Left ventricle myocardium superior (tissue), 1 donor: ENCODE results near the gene NUDT8. TPM values are rescaled to one million over a fixed set of nuclear protein-coding genes. Genes with fewer than 3 reads are reported as not detected.

Source experiments
- ATAC-seq: fragments of 200-7000 bp; cut with Tn5 transposase; one replicate; pipeline ENCODE4 v1.9.1; 2020; ENCODE audit warnings: mild to moderate bottlenecking, moderate library complexity
- DNase-seq: peaks from one replicate; pipeline ENCODE4 v3.0.0-alpha.2; 2020
- intact Hi-C: fragments of 100-400 bp; cut with micrococcal nuclease; formaldehyde crosslinking; loops from one replicate; pipeline ENCODE4 v1.11.0; 2022
- long read RNA-seq: library from polyadenylated mRNA; unstranded; transcript quantifications from one replicate; pipeline ENCODE4 v2.0.0, GENCODE V29; 2021
- total RNA-seq: library from RNA; stranded (reverse); fragmentation: NEBNext Ultra II Directional; extraction: Animal tissue kit (Norgen Biotek cat#: 25700); gene quantifications from one replicate; pipeline ENCODE4 v1.2.1, GENCODE V29; 2021
- donor health status: DM: no; HTN: yes; CAD: no; lungs with severe emphysema.

NUDT8 gene
- 106 TPM for total RNA-seq
- long read RNA-seq, transcript NUDT8-201 (3 exons, 809 nt), result minor isoform, 20 of 117 reads
- long read RNA-seq, transcript NUDT8-202 (4 exons, 728 nt), result major isoform, 80 of 117 reads
- long read RNA-seq, partial matches to known transcripts, result 2 of 117 reads
- long read RNA-seq, other reads (novel, unspliced or antisense), result 14 of 117 reads

- intact Hi-C loops, result no loop called here
- ATAC-seq, result peak; percentile 74
- DNase-seq, result peak; percentile 94
Measured at GRCh38 chr11:67629386-67630227, at the start of gene NUDT8. Gene NUDT8 (minus strand): TSS chr11:67629937. CDS start chr11:67629911, 26 bp downstream.

DNA sequence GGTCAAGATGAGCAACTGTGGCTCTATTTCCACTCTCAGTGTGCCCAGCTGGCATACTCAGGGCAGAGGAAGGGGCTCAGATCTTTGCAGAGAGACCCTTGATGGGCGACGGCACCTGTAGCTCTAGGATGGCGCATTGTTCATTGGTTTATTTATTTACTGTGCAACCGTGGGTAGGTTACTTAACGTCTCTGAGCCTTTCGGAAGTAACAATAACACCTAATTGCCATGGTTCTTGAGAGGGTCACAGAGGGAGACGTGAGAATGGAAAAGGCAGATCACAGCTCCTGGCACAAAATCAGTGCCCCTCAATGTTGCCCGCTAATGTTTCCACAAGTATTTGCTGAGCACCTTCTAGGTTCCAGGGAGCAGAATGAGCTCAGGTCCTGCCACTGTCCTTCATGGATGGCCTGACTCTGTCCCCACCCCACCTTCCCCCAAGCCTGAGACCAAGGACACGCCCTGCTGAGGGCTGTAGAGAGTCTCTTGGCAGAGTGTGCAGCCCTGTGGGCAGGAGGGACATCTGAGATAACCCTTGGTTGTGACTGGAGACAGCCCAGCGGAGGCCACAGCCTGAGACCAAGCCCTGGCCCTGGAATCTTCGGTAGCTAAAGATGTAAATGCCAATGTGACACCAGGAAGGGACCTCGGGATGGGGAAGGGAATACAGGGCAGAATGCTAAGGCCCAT lies 45.5 kb upstream of the NUDT8 start:
- no peak for ATAC-seq
- intact Hi-C loops, result no loop called here
- DNase-seq, result no peak

GRCh38 chr11:67674442-67674871 lies 44.7 kb upstream of the NUDT8 start, which contains the start of gene ALDH3B2:
Gene ALDH3B2 (minus strand): TSS chr11:67674623. CDS start chr11:67666935, 7,688 bp downstream.
- no peak for ATAC-seq
- intact Hi-C loops, result no loop called here
- no peak for DNase-seq

GRCh38 chr11:67673902-67674301 lies 44.2 kb upstream of the NUDT8 start:
- intact Hi-C loops, result no loop called here
- DNase-seq, result no peak
- no peak for ATAC-seq

GRCh38 chr11:67673358-67673757 lies 43.6 kb upstream of the NUDT8 start:
- intact Hi-C loops, result no loop called here
- no peak for ATAC-seq
- DNase-seq, result no peak

- DNase-seq, result no peak
- intact Hi-C loops, result no loop called here
- no peak for ATAC-seq
Measured at GRCh38 chr11:67671211-67671520, 41.4 kb upstream of the NUDT8 start.

DNA sequence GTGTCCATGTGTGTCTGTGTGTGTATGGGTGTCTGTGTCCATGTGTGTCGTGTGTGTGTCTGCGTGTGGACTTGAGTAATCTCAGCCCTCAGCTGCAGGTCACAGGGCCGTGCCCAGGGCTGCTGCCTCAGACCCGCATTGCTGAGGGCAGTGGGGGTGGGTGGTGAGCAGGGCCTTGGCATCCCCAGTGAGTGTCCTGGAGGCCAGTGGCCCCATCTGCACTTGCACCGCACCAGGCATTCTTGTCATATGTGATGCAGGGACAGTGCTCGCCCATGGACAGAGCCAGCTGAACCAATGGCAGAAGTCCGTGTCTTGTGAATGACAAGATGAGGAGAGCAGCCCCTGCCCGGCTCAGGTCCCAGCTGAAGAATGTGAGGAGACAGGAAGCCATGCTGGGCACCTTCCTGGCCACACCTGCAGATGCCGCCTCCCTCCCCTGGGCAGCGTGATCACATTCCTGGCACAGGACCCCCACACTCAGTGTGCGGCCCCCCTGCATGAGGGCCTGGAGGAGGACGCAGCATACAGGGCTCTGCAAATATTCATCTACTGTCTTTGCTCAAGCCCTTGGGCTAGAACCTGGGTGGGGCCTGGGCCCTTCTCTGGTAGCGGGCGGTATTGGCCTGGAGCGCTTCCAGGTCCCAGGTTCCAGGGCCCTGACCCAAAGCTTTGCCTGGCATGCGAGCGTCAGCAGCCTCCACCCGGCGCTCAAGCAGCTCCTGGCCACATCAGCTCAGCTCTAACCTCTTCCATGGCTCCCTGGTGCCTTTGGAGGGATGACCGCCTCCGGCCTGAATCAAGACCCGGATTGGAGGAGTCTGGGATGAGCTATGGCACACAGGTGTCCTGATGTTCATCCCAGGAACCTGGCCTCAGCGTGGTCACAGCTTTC lies 40.8 kb upstream of the NUDT8 start:
- ATAC-seq, result no peak
- DNase-seq, result no peak
- intact Hi-C loops, result no loop called here

DNA sequence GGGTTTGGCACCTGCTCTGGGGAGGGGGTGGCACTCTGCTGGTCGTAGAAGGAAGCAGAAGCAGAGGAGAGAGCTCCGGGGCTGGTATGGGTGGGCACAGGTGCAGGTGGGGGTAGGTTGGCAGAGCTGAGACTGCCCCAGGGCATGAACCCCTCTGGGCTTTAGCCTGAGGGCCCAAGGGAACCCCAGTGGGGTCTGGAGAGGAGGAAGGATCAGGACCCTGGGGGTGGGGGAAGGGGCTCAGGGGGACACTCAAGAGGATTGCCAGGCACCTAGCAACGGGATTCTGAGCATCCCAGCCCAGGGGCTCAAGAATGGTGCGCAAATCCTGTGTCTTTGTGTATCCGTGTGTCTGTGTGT lies 38.4 kb upstream of the NUDT8 start:
- intact Hi-C loops, result no loop called here
- ATAC-seq (no peak), DNase-seq (no peak)

DNA sequence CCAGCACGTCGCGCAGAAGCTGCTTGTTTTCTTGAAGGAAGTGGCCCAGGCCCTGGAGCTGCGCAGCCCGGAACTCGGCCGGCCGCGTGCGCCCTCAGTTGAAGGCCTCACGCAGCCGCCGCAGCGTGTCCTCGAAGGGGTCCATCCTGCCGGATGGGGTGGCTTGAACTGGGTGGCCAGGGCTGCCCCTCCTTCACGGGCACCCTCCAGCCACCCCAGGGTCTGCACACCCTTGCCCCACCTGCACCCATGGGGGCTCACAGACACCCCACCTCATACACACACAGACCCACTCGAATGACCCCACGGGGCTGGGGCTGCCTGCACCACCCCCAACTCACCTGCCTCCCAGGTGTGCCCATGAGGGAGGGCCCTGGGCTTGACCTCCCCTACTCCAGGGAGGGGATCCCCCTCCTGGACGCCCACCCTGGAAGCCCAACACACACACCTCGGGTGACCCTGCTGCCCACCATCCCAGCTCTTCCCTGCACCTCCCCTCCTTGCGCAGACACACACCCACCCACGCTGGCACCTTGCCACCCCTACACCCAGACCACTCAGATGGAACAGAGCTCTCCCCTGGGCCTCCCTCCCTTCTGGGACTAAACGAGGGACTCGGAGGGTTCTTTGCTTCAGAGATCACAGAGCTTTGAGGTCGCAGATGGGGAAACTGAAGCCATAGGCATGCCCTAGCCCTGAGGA lies 37.9 kb upstream of the NUDT8 start:
- intact Hi-C loops, result no loop called here
- ATAC-seq (no peak), DNase-seq (no peak)

DNA sequence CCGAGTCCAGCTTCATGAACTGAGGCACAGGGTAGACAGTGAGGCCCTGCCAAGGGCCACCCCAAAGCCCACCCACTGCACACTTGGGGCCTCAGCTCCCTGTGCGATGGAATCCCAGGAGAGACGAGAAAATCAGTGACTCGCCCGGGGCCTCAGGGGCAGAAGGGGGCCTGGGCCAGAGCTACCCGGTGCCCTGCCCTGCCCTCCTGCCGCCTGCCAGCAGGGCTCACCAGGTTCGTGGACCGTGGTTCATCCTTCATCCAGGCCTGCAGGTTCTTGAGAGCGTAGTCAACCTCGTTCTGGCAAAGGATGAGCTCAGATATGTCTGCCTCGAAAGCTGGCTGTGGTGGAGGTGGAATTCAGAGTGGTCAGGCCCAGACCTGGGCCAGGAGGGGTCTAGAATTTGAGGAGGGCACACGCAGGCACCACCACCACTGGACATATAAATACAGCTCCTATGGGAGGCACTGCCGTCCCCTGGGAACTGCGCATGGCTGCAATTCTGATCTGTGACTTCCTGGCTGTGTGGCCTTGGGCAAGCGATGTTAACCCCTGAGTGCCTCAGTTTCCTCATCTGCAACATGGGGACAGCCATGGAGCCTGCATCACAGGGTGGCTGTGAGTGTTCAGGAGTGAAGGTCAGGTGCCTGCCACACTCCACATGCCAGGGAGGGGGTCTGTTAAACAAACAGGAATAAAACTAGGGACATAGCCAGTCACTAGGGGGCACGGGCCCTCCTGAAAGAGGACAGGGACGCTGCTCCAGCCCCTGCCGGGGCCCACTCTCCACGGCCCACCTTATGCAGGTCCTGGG lies 37.1 kb upstream of the NUDT8 start:
- intact Hi-C loops, result no loop called here
- ATAC-seq (no peak), DNase-seq (no peak)

DNA sequence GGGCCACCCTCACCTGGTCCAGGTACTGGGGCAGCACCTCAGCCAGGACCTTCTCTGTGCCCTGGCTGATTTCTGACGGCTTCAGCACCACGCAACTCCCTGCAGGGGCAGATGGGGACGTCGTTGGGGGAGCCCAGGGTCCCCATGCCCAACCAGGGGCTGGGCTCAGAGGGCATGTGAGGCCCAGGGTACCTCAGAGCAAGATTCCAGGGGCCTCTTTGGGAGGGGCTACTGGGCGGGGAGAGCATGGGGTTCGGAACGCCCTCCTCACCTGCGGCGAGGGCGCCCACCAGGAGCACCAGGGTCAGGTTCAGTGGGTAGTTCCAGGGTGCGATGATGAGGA lies 36.5 kb upstream of the NUDT8 start:
- intact Hi-C loops, result no loop called here
- no peak for ATAC-seq
- no peak for DNase-seq

DNA sequence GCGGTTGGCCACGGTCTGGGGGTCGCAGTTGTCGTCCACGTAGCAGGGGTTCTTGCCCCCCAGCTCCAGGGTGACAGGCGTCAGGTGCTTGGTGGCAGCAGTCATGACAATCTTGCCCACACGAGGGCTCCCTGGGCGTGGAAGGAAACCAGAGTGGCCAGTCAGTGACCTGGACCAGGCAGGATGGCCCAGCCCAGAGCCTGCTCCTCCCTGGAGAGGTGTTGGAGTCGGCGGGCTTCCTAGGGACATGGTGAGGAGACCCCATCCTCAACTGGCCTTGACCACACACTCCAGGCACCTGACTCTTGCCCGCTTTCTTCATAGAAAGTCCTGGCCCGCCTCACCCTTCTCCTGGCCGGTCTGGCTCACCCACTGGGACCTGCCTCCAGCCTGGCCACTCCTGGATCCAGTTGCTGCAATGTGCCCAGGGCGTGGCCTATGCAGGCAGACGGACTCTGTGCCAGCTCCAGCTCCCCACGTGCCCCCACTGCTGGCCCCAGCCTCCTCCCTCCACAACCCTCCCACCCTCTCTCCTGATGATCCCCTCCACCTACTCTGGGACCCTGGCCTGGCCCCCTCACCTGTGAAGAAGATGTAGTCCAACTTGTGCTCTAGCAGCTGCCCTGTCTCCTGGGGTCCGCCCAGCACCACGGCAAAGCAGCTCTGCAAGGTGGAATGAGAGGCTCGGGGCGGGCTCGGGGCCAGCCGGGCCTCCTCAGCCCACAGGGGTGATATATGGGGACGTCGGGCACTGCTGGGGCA lies 36.0 kb upstream of the NUDT8 start:
- intact Hi-C loops, result no loop called here
- peak; percentile 67 for ATAC-seq
- no peak for DNase-seq

- DNase-seq (no peak), ATAC-seq (no peak)
- intact Hi-C loops, result no loop called here
Measured at GRCh38 chr11:67664696-67665540, 35.2 kb upstream of the NUDT8 start.

DNA sequence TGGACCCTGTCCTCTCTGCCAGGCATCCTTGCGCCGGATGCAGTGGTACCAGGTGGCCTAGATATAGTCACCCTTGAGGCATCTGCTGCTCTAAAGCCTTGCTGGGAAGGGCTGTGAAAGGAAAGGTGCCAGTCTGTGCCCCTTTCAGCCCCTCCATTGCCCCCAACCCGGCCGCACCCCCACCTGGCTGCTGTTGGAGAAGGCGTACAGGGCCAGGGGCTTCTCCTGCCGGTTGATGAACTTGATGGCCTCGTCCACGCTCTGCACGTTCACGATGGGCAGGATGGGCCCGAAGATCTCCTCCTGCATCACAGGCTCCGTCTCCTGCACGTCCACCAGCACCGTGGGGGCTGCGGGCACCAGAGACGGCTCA lies 34.5 kb upstream of the NUDT8 start:
- intact Hi-C loops, result no loop called here
- ATAC-seq, result no peak
- DNase-seq, result no peak

- intact Hi-C loops, result no loop called here
- ATAC-seq (no peak), DNase-seq (no peak)
Measured at GRCh38 chr11:67663532-67664212, 33.9 kb upstream of the NUDT8 start.

DNA sequence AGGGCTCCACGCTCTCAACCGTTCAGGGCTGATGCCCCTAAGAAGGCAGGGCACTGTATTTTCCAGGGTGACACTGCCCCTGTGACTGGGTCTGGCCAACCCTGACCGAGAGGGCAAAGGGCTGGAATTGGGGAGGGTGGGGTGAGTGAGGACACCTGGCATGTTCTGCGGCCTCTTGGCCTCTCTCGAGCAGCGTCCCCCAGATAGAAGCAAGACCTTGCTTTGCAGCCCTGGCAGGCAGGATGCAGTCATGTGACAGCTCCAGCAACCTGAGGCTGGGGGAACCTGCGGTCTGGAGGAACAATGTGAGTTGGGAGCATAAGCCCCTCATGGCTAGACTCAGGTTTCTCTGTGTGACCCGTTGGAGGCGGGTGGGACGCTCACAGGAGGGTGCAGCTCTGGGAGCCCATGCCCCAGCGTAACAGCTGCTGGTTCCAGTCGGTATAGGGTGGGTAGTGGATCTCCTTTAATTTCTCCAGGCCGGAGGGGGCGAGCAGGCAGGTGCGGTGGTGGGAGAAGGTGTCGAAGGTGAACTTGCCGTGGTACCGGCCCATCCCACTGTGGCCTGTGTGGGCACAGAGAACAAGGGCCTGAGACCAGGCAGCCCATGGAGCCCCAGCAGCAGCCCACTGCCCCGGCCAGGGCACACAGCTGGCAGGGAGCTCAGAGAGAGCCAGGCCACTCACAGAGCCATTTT lies 33.2 kb upstream of the NUDT8 start:
- intact Hi-C loops, result no loop called here
- DNase-seq (no peak), ATAC-seq (no peak)
